Measurements from ENCODE around the gene GALC.

GALC gene

GRCh38 chr14:87916886-87917275 is 76.1 kb downstream of the GALC start:
- Histone ChIP-seq H3K4me3 (ENCODE audit: low read depth in 1 of 2, low read length in 2 of 2) (no peak overlapping the region), H3K36me3 (ENCODE audit: insufficient read depth, low read length) (no peaks in the 10 kb centered on the region), H3K27me3 (ENCODE audit: insufficient read depth, low read length, poor library complexity) (no peaks in the 10 kb centered on the region), H3K4me1 (ENCODE audit: insufficient read depth, low read length) (no peaks in the 10 kb centered on the region), H3K79me2 (ENCODE audit: insufficient read depth, low read length) (no peaks in the 10 kb centered on the region), H4K20me1 (ENCODE audit: insufficient read depth, low read length) (no peaks in the 10 kb centered on the region), H2AFZ (ENCODE audit: low read depth, low read length) (no peak overlapping the region), H3K27ac (ENCODE audit: low read length) (no peak overlapping the region), H3K9ac (ENCODE audit: low read depth, low read length) (no peak overlapping the region), H3K4me2 (ENCODE audit: insufficient read depth, low read length) (no peak overlapping the region), H3K9me3 (ENCODE audit: insufficient read depth, low read length, severe bottlenecking) (no peaks in the 10 kb centered on the region)
- ATAC-seq (ENCODE audit: insufficient read depth, low read depth) (no peak), DNase-seq (no peak)
- TF ChIP-seq EZH2 (IDR thresholded peaks at IDR 0.05; ENCODE audit: borderline replicate concordance, low read depth, low read length, severe bottlenecking), result no peak
- no peak for TF ChIP-seq CTCF (IDR thresholded peaks at IDR 0.05; ENCODE audit: borderline replicate concordance, extremely low read depth, low read length, poor library complexity, severe bottlenecking)

GRCh38 chr14:87916103-87916885 is 76.7 kb downstream of the GALC start:
- Histone ChIP-seq H3K9me3 (ENCODE audit: insufficient read depth, low read length, severe bottlenecking) (no peaks in the 10 kb centered on the region), H4K20me1 (ENCODE audit: insufficient read depth, low read length) (no peaks in the 10 kb centered on the region), H3K9ac (ENCODE audit: low read depth, low read length) (no peak overlapping the region), H3K36me3 (ENCODE audit: insufficient read depth, low read length) (no peaks in the 10 kb centered on the region), H3K4me3 (ENCODE audit: low read depth in 1 of 2, low read length in 2 of 2) (no peak overlapping the region), H3K4me2 (ENCODE audit: insufficient read depth, low read length) (no peak overlapping the region), H3K79me2 (ENCODE audit: insufficient read depth, low read length) (no peaks in the 10 kb centered on the region), H3K27ac (ENCODE audit: low read length) (no peak overlapping the region), H2AFZ (ENCODE audit: low read depth, low read length) (no peak overlapping the region), H3K4me1 (ENCODE audit: insufficient read depth, low read length) (no peaks in the 10 kb centered on the region), H3K27me3 (ENCODE audit: insufficient read depth, low read length, poor library complexity) (no peaks in the 10 kb centered on the region)
- TF ChIP-seq CTCF (IDR thresholded peaks at IDR 0.05; ENCODE audit: borderline replicate concordance, extremely low read depth, low read length, poor library complexity, severe bottlenecking), result no peak
- no peak for TF ChIP-seq EZH2 (IDR thresholded peaks at IDR 0.05; ENCODE audit: borderline replicate concordance, low read depth, low read length, severe bottlenecking)
- DNase-seq, result no peak
- no peak for ATAC-seq (ENCODE audit: insufficient read depth, low read depth)

- DNase-seq (no peak), ATAC-seq (ENCODE audit: insufficient read depth, low read depth) (no peak)
- no peak for TF ChIP-seq EZH2 (IDR thresholded peaks at IDR 0.05; ENCODE audit: borderline replicate concordance, low read depth, low read length, severe bottlenecking)
- TF ChIP-seq CTCF (IDR thresholded peaks at IDR 0.05; ENCODE audit: borderline replicate concordance, extremely low read depth, low read length, poor library complexity, severe bottlenecking), result no peak
- H3K9me3 ChIP-seq (ENCODE audit: insufficient read depth, low read length, severe bottlenecking), result no peaks in the 10 kb centered on the region
- H3K27me3 ChIP-seq (ENCODE audit: insufficient read depth, low read length, poor library complexity), result no peaks in the 10 kb centered on the region
- no peak overlapping the region for H2AFZ ChIP-seq (ENCODE audit: low read depth, low read length)
- H3K36me3 ChIP-seq (ENCODE audit: insufficient read depth, low read length), result no peaks in the 10 kb centered on the region
- no peak overlapping the region for H3K9ac ChIP-seq (ENCODE audit: low read depth, low read length)
- no peaks in the 10 kb centered on the region for H3K4me1 ChIP-seq (ENCODE audit: insufficient read depth, low read length)
- H3K79me2 ChIP-seq (ENCODE audit: insufficient read depth, low read length), result no peaks in the 10 kb centered on the region
- H3K27ac ChIP-seq (ENCODE audit: low read length), result no peak overlapping the region
- no peak overlapping the region for H3K4me3 ChIP-seq (ENCODE audit: low read depth in 1 of 2, low read length in 2 of 2)
- no peaks in the 10 kb centered on the region for H4K20me1 ChIP-seq (ENCODE audit: insufficient read depth, low read length)
- H3K4me2 ChIP-seq (ENCODE audit: insufficient read depth, low read length), result no peak overlapping the region
These were observed 84.4 kb downstream of the GALC start for GRCh38 chr14:87908550-87908949.

Data from DND-41 (cell line).